K562 (cell line): ENCODE measurements around the gene MAML1.

ENCODE experiments used
- AFF4 ChIP-seq: sonication (generic); formaldehyde crosslinking; IDR thresholded peaks from 2 replicates; pipeline ENCODE4 v1.8.0; 2023; ENCODE audit warnings: mild to moderate bottlenecking, missing genetic modification reagents
- ARNT ChIP-seq, 2 experiments: fragments of 450-650 bp; IDR thresholded peaks; 2 replicates each; pipeline ENCODE4 v1.6.1; 2016; ENCODE audit warnings: mild to moderate bottlenecking in 1 of 2
- ATF3 ChIP-seq, 2 experiments: fragments of 450-650 bp in 1 of 2; sonication (generic) in 1 of 2; formaldehyde crosslinking in 1 of 2; IDR thresholded peaks in 1 of 2; conservative IDR thresholded peaks in 1 of 2; 2 replicates each; pipeline versions ENCODE4 v1.6.1 to v1.8.1; 2016 to 2023; ENCODE audit warnings: mild to moderate bottlenecking in 2 of 2, moderate library complexity in 2 of 2, inconsistent platforms in 1 of 2, missing genetic modification reagents in 1 of 2
- BRF2 ChIP-seq: IDR thresholded peaks from 3 replicates; pipeline ENCODE4 v1.6.1; 2011; ENCODE audit warnings: borderline replicate concordance, mild to moderate bottlenecking; ENCODE audit not compliant: insufficient read length, insufficient read depth
- CAMTA2 ChIP-seq: fragments of 250-450 bp; sonication (Bioruptor Pico); conservative IDR thresholded peaks from 2 replicates; pipeline ENCODE4 v1.5.1; 2022
- CEBPZ ChIP-seq: fragments of 150-350 bp; IDR thresholded peaks from 2 replicates; pipeline ENCODE4 v1.6.1; 2014; ENCODE audit warnings: low read depth, mild to moderate bottlenecking, low read length, borderline replicate concordance
- CTCF ChIP-seq, 3 experiments: IDR thresholded peaks in 2 of 3; conservative IDR thresholded peaks in 1 of 3; 2 replicates each; pipeline ENCODE4 v1.5.1; 2011 to 2012; ENCODE audit warnings: low read length in 3 of 3, mild to moderate bottlenecking in 3 of 3, control low read depth in 2 of 3, improper control_type of control experiment in 1 of 3, inconsistent platforms in 1 of 3, low read depth in 1 of 3, mixed read lengths in 1 of 3, moderate library complexity in 1 of 3; ENCODE audit not compliant: insufficient read depth in 2 of 3
- EP300 ChIP-seq: IDR thresholded peaks from 2 replicates; pipeline ENCODE4 v1.6.1; 2012; ENCODE audit warnings: low read length, improper control_type of control experiment
- FOXO4 ChIP-seq: fragments of 450-650 bp; formaldehyde crosslinking; IDR thresholded peaks from 2 replicates; pipeline ENCODE4 v1.4.0; 2020; ENCODE audit warnings: mild to moderate bottlenecking, moderate library complexity
- KLF13 ChIP-seq: fragments of 450-650 bp; IDR thresholded peaks from 2 replicates; pipeline ENCODE4 v1.6.1; 2016; ENCODE audit warnings: missing genetic modification characterization, low read depth, mild to moderate bottlenecking, missing compliant biosample characterization, moderate library complexity, borderline replicate concordance
- PKNOX1 ChIP-seq: fragments of 450-650 bp; IDR thresholded peaks from 2 replicates; pipeline ENCODE4 v1.6.1; 2016
- YY1 ChIP-seq, 3 experiments: IDR thresholded peaks; 2 replicates each; pipeline ENCODE4 v1.6.1; 2011; ENCODE audit warnings: low read length in 2 of 3, mild to moderate bottlenecking in 2 of 3, moderate library complexity in 2 of 3, borderline replicate concordance in 1 of 3, control low read depth in 1 of 3, low read depth in 1 of 3; ENCODE audit not compliant: insufficient read depth in 3 of 3, insufficient replicate concordance in 2 of 3, control insufficient read depth in 1 of 3, insufficient read length in 1 of 3; ENCODE audit errors: extremely low read depth in 1 of 3
- ZNF384 ChIP-seq: IDR thresholded peaks from 2 replicates; pipeline ENCODE4 v1.6.1; 2012; ENCODE audit warnings: low read depth, low read length, improper control_type of control experiment

GRCh38 chr5:179696603-179697002 is 36.0 kb upstream of the MAML1 start:
- TF ChIP-seq AFF4 (CRISPR knock-in tag) (no peak), PKNOX1 (no peak), CEBPZ (no peak), YY1 (IDR thresholded peaks at IDR 0.05; ENCODE audit: borderline replicate concordance in 1 of 3, control insufficient read depth in 1 of 3, extremely low read depth in 1 of 3, insufficient read depth in 3 of 3, insufficient read length in 1 of 3, insufficient replicate concordance in 2 of 3, low read depth in 1 of 3, low read length in 2 of 3) (no peak), KLF13 (no peak), ARNT (IDR thresholded peaks at IDR 0.05) (no peak), CTCF (IDR thresholded peaks at IDR 0.05 in 2 of 3, conservative IDR thresholded peaks at IDR 0.05 in 1 of 3; ENCODE audit: insufficient read depth in 2 of 3, low read depth in 1 of 3, low read length in 3 of 3) (no peak), ZNF384 (no peak), ATF3 (IDR thresholded peaks at IDR 0.05) (no peak), ATF3 (CRISPR knock-in tag; conservative IDR thresholded peaks at IDR 0.05) (no peak), EP300 (no peak), BRF2 (no peak), FOXO4 (CRISPR knock-in tag) (no peak), CAMTA2 (CRISPR knock-in tag) (no peak)
